Brain pericyte (primary cell): ENCODE data around the gene OPRL1.

Source experiments
- DNase-seq: peaks from one replicate; pipeline ENCODE4 v3.0.0-alpha.2; 2012; ENCODE audit warnings: low read depth, low spot score

Gene OPRL1

GRCh38 chr20:64056639-64056888 is 23.3 kb upstream of the OPRL1 start:
- no peak for DNase-seq

- no peak for DNase-seq
Observed at GRCh38 chr20:64056889-64057627, 22.8 kb upstream of the OPRL1 start.

- no peak for DNase-seq
Observed at GRCh38 chr20:64057628-64058498, 22.0 kb upstream of the OPRL1 start.

- no peak for DNase-seq
Observed at GRCh38 chr20:64058536-64058935, 21.3 kb upstream of the OPRL1 start.

GRCh38 chr20:64062276-64062595 is 17.6 kb upstream of the OPRL1 start:
- no peak for DNase-seq

GRCh38 chr20:64062596-64063388 is 17.1 kb upstream of the OPRL1 start, which contains the start of gene TCEA2:
Gene TCEA2 (plus strand): TSS chr20:64063198. CDS start chr20:64063313, 115 bp downstream.
- peak; percentile 58 for DNase-seq

GRCh38 chr20:64063389-64064144 is 16.3 kb upstream of the OPRL1 start:
- no peak for DNase-seq

- no peak for DNase-seq
Observed at GRCh38 chr20:64064145-64064698, 15.7 kb upstream of the OPRL1 start.

GRCh38 chr20:64065062-64065973 is 14.6 kb upstream of the OPRL1 start:
- DNase-seq, result no peak

- no peak for DNase-seq
Observed at GRCh38 chr20:64065974-64066343, 13.9 kb upstream of the OPRL1 start.

- no peak for DNase-seq
Observed at GRCh38 chr20:64067005-64067632, 12.8 kb upstream of the OPRL1 start.

GRCh38 chr20:64067733-64068307 is 12.1 kb upstream of the OPRL1 start:
- no peak for DNase-seq

- no peak for DNase-seq
Observed at GRCh38 chr20:64068386-64069208, 11.3 kb upstream of the OPRL1 start.

- DNase-seq, result no peak
Observed at GRCh38 chr20:64069209-64069613, 10.7 kb upstream of the OPRL1 start.

- DNase-seq, result no peak
Observed at GRCh38 chr20:64069614-64070243, 10.2 kb upstream of the OPRL1 start.

GRCh38 chr20:64070244-64070993 is 9.5 kb upstream of the OPRL1 start:
- DNase-seq, result no peak
